Measurements from ENCODE around the gene CAMK1G.

Gene CAMK1G

DNA sequence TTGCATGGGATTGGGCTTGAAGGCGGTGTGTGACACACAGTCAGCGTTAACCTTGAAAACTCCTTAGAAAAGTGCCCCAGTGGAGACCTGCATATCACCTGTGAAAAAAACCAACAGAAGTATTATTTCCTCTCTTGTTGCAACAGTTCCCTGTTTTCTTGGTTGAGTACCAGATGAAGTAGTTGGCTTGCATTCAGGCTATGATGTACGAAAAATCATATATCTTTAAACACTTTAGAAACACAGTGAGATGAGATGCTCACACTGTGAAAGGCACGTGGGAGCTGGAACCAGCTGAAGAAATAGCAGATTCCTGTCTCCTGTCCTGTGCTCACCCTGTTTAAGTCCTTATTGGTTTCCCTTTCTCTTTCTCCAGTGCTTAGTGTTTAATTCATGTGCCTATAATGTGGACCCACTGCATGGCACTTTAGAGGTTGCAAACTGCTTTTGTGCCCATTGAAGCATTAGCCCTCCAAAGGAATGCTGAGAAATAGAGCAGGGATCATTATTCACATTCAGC lies 2.8 kb downstream of the CAMK1G start:
- Histone ChIP-seq H3K27me3 (ENCODE audit: insufficient read depth, low read length) (peaks cover 43% of the 10 kb centered on the region), H3K79me2 (ENCODE audit: control insufficient read depth, insufficient read depth, low read length, unreplicated experiment) (no peaks in the 10 kb centered on the region), H3K4me3 (ENCODE audit: low read depth, low read length) (no peak overlapping the region), H3K36me3 (ENCODE audit: insufficient read depth, low read length) (no peaks in the 10 kb centered on the region), H3K27ac (ENCODE audit: low read depth, low read length) (no peak overlapping the region), H2AFZ (ENCODE audit: low read length, unreplicated experiment) (no peak overlapping the region), H3K4me1 (ENCODE audit: control insufficient read depth, insufficient read depth, low read length, unreplicated experiment) (peaks cover 8% of the 10 kb centered on the region)

DNA sequence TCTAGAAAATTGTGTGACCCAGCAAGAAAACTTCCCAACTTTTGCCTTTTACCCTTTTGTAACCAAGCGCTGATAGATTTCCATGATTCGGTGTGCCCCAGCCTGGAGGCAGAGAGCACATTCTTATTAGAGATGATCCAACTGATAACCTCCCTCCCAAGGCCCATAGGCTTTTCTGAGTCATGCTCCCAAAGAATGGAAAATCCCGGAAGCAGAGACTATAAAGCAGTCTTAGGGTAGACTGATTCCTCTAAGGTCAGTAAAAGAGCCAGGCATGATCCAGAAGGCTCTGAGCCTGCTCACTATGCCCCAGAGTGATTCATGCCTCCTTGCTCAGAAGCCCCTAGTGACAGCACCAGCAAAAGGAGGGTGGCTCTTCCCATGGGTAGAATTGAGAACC lies 4.3 kb downstream of the CAMK1G start:
- Histone ChIP-seq H3K36me3 (ENCODE audit: insufficient read depth, low read length) (no peaks in the 10 kb centered on the region), H3K27ac (ENCODE audit: low read depth, low read length) (no peak overlapping the region), H3K79me2 (ENCODE audit: control insufficient read depth, insufficient read depth, low read length, unreplicated experiment) (no peaks in the 10 kb centered on the region), H3K4me1 (ENCODE audit: control insufficient read depth, insufficient read depth, low read length, unreplicated experiment) (peaks cover 8% of the 10 kb centered on the region), H2AFZ (ENCODE audit: low read length, unreplicated experiment) (no peak overlapping the region), H3K4me3 (ENCODE audit: low read depth, low read length) (no peak overlapping the region), H3K27me3 (ENCODE audit: insufficient read depth, low read length) (peaks cover 37% of the 10 kb centered on the region)

DNA sequence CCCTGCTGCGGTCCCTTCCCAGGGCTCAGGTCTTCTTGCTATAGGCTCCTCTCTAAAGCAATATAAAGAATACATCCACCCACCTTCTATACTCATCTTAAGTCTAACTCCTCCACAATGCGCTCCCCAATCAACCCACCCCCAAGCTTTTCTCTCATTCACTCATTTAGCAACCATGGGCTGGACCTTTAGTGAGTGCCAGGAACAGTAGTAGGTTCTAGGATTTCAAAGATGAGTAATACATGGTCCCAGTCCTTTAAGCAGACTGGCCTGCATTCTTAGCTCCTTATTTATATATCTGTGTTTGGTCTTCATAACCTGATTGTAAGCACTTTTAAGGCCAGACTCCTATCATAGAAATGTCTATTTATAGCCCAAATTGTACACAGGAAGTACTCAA lies 5.9 kb downstream of the CAMK1G start:
- Histone ChIP-seq H3K79me2 (ENCODE audit: control insufficient read depth, insufficient read depth, low read length, unreplicated experiment) (no peaks in the 10 kb centered on the region), H3K27ac (ENCODE audit: low read depth, low read length) (no peak overlapping the region), H3K27me3 (ENCODE audit: insufficient read depth, low read length) (peaks cover 34% of the 10 kb centered on the region), H2AFZ (ENCODE audit: low read length, unreplicated experiment) (no peak overlapping the region), H3K36me3 (ENCODE audit: insufficient read depth, low read length) (no peaks in the 10 kb centered on the region), H3K4me3 (ENCODE audit: low read depth, low read length) (no peak overlapping the region), H3K4me1 (ENCODE audit: control insufficient read depth, insufficient read depth, low read length, unreplicated experiment) (peaks cover 8% of the 10 kb centered on the region)

DNA sequence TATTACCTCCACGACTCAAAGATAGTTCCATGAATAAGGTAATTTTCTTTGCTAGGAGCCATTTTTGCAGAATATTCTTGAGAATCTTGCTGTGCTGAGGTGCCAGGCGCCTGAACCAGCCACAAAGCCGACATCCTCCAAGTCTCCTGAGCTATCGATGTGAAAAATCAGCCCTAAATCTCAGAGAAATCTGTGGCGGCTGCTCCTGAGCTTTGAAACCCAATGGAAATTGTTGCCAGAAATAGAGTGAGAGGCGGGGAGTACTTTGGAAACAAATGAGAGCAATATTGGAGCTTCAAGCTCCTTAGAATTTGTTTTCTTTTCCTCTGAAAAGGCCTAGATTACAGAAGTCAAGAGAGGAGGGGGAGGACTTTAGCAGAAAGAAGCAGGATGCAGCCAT lies 6.3 kb downstream of the CAMK1G start:
- H3K27ac ChIP-seq (ENCODE audit: low read depth, low read length) = no peak overlapping the region
- H3K4me3 ChIP-seq (ENCODE audit: low read depth, low read length) = no peak overlapping the region
- peaks cover 8% of the 10 kb centered on the region for H3K4me1 ChIP-seq (ENCODE audit: control insufficient read depth, insufficient read depth, low read length, unreplicated experiment)
- no peaks in the 10 kb centered on the region for H3K36me3 ChIP-seq (ENCODE audit: insufficient read depth, low read length)
- peaks cover 34% of the 10 kb centered on the region for H3K27me3 ChIP-seq (ENCODE audit: insufficient read depth, low read length)
- no peak overlapping the region for H2AFZ ChIP-seq (ENCODE audit: low read length, unreplicated experiment)
- no peaks in the 10 kb centered on the region for H3K79me2 ChIP-seq (ENCODE audit: control insufficient read depth, insufficient read depth, low read length, unreplicated experiment)

DNA sequence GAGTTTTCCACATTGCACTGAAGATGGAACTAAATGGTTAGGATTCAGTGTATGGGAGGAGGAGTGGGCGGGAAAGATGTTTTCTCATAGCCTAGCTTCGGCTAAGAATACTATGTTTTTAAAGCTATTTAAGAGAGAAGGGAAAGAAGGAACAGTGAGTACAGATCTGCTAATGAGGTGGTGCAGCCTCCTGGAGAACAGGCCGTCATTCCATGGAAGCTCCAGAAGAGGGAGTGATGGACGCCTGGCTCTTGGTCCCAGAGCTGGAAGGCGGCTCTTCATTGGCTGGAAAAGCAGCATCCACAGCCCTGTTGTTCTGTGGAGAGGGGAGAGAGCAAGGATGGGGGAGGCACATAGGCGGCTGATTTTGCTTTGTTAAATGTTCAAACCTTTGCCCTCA lies 6.9 kb downstream of the CAMK1G start:
- no peak overlapping the region for H2AFZ ChIP-seq (ENCODE audit: low read length, unreplicated experiment)
- no peaks in the 10 kb centered on the region for H3K79me2 ChIP-seq (ENCODE audit: control insufficient read depth, insufficient read depth, low read length, unreplicated experiment)
- peaks cover 29% of the 10 kb centered on the region for H3K27me3 ChIP-seq (ENCODE audit: insufficient read depth, low read length)
- no peak overlapping the region for H3K4me3 ChIP-seq (ENCODE audit: low read depth, low read length)
- H3K36me3 ChIP-seq (ENCODE audit: insufficient read depth, low read length) = no peaks in the 10 kb centered on the region
- no peak overlapping the region for H3K27ac ChIP-seq (ENCODE audit: low read depth, low read length)
- H3K4me1 ChIP-seq (ENCODE audit: control insufficient read depth, insufficient read depth, low read length, unreplicated experiment) = peaks cover 5% of the 10 kb centered on the region

DNA sequence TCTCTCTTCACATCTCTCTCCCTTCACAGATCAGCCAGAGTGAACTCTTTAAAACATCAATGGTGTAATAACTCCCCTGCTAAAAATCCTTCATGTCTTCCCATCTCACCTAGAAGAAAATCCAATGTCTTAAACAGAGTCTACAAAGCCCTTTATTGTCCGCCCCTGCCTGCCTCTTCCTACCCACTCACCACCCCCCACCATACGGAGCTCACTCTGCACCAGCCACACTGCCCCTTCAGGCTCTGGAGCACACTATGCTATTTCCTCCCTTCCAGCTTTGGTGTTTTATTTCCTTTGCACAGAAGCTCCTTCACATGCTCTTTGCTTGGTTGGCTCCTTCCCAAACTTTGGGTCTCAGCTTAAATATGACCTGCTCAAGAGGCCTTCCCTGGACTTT lies 10.2 kb downstream of the CAMK1G start:
- Histone ChIP-seq H2AFZ (ENCODE audit: low read length, unreplicated experiment) (no peak overlapping the region), H3K4me3 (ENCODE audit: low read depth, low read length) (no peak overlapping the region), H3K4me1 (ENCODE audit: control insufficient read depth, insufficient read depth, low read length, unreplicated experiment) (peaks cover 4% of the 10 kb centered on the region), H3K36me3 (ENCODE audit: insufficient read depth, low read length) (no peaks in the 10 kb centered on the region), H3K27ac (ENCODE audit: low read depth, low read length) (no peak overlapping the region), H3K79me2 (ENCODE audit: control insufficient read depth, insufficient read depth, low read length, unreplicated experiment) (no peaks in the 10 kb centered on the region), H3K27me3 (ENCODE audit: insufficient read depth, low read length) (peaks cover 40% of the 10 kb centered on the region)

DNA sequence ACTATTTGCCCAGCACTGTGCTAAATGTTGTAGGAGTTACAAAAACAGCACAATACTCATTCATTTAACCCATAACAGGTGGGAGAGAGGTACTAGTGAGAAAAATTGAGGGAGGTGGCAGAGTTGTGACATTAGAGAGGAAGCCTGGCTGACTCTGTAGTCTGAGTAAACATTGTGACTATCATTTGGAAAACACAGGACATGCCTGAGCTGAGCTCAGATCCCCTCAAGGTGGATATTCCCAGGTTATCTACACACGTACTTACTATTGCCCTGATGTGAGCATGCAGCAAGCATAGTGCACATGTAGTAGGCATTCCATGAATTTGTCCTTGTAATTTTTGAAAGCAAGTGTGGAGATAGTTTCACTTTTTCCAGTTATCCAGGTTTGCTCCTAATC lies 10.9 kb downstream of the CAMK1G start:
- peaks cover 3% of the 10 kb centered on the region for H3K4me1 ChIP-seq (ENCODE audit: control insufficient read depth, insufficient read depth, low read length, unreplicated experiment)

DNA sequence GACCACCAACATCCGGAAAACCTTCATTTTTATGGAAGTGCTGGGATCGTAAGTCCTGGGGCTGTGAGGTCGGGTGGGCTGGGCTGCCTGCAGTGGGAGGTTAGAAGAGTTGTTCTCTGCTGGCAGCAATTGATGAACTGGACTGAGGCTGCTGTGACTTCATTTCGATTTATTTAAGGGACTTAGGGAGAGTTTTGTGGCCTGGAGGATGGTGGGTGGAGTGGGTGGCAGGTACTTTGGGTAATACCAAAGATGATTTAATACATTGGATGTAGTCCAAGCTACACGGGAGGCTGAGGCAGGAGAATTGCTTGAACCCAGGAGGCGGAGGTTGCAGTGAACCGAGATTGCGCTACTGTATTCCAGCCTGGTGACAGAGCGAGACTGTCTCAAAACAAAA lies 11.5 kb downstream of the CAMK1G start:
- no peak overlapping the region for H2AFZ ChIP-seq (ENCODE audit: low read length, unreplicated experiment)
- no peaks in the 10 kb centered on the region for H3K4me1 ChIP-seq (ENCODE audit: control insufficient read depth, insufficient read depth, low read length, unreplicated experiment)
- H3K4me3 ChIP-seq (ENCODE audit: low read depth, low read length) = no peak overlapping the region
- peaks cover 50% of the 10 kb centered on the region for H3K27me3 ChIP-seq (ENCODE audit: insufficient read depth, low read length)
- H3K79me2 ChIP-seq (ENCODE audit: control insufficient read depth, insufficient read depth, low read length, unreplicated experiment) = no peaks in the 10 kb centered on the region
- H3K27ac ChIP-seq (ENCODE audit: low read depth, low read length) = no peak overlapping the region
- no peaks in the 10 kb centered on the region for H3K36me3 ChIP-seq (ENCODE audit: insufficient read depth, low read length)

More for the DNA sequence above, 10.9 kb downstream of the CAMK1G start:
- Histone ChIP-seq H3K36me3 (ENCODE audit: insufficient read depth, low read length) (no peaks in the 10 kb centered on the region), H2AFZ (ENCODE audit: low read length, unreplicated experiment) (no peak overlapping the region), H3K27me3 (ENCODE audit: insufficient read depth, low read length) (peaks cover 45% of the 10 kb centered on the region), H3K79me2 (ENCODE audit: control insufficient read depth, insufficient read depth, low read length, unreplicated experiment) (no peaks in the 10 kb centered on the region), H3K4me3 (ENCODE audit: low read depth, low read length) (no peak overlapping the region), H3K27ac (ENCODE audit: low read depth, low read length) (no peak overlapping the region)

DNA sequence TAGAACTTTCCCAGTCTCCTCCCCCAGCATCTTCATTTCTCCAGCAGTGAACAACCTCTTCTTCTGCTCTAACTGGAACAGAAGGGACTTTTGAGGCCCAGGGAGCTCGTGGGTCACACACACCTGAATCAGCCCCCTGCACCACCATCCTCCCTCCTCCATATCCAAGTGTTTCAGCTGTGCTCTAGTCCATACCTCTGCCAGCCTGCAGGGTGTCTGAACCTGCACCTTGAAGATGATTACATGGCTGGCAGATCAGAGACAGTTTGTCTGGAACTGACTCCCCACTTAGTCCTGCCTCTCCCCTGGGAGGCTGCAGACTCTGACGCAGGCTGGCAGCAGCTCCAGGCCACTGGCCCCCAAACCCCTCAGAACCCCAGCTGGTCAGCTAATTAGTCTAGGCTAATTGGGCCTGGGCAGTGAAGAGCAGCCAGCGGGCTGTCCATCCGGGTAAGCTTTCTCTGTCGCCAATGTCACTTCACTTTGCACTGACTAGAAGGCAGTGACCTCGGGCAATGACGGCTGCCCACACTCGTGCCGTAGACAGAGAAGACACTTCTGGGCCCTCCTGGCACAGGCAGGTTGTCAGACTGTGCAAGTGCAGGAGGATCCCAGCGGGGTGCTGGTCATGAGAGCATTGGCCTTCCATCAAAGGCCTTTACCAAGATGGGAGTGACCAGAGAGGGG lies 12.2 kb downstream of the CAMK1G start:
- Histone ChIP-seq H3K27ac (ENCODE audit: low read depth, low read length) (no peak overlapping the region), H3K36me3 (ENCODE audit: insufficient read depth, low read length) (no peaks in the 10 kb centered on the region), H3K4me1 (ENCODE audit: control insufficient read depth, insufficient read depth, low read length, unreplicated experiment) (peaks cover 5% of the 10 kb centered on the region), H2AFZ (ENCODE audit: low read length, unreplicated experiment) (no peak overlapping the region), H3K4me3 (ENCODE audit: low read depth, low read length) (no peak overlapping the region), H3K79me2 (ENCODE audit: control insufficient read depth, insufficient read depth, low read length, unreplicated experiment) (no peaks in the 10 kb centered on the region), H3K27me3 (ENCODE audit: insufficient read depth, low read length) (peaks cover 50% of the 10 kb centered on the region)

DNA sequence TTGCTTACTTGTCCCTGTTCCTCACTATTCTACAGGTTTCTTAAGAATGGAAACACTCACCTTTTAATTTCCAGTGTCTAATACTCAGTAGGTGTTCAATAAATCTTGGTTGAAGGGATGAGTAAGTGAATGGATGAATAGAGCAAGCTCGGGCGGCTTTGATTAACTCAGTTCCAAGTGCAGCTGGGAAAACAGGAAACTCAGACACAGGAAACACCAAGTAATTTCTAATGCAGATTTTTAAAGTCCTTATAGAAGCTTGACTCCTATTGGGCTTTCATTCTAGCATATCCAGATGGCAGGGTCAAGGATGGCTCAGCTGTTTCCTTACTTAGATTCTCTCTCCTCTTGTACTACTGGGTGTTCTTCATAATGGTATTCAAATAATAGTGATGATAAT lies 14.0 kb downstream of the CAMK1G start:
- H2AFZ ChIP-seq (ENCODE audit: low read length, unreplicated experiment) = no peak overlapping the region
- H3K36me3 ChIP-seq (ENCODE audit: insufficient read depth, low read length) = no peaks in the 10 kb centered on the region
- H3K4me1 ChIP-seq (ENCODE audit: control insufficient read depth, insufficient read depth, low read length, unreplicated experiment) = peaks cover 16% of the 10 kb centered on the region
- H3K4me3 ChIP-seq (ENCODE audit: low read depth, low read length) = no peak overlapping the region
- H3K27ac ChIP-seq (ENCODE audit: low read depth, low read length) = no peak overlapping the region
- H3K79me2 ChIP-seq (ENCODE audit: control insufficient read depth, insufficient read depth, low read length, unreplicated experiment) = no peaks in the 10 kb centered on the region
- peaks cover 50% of the 10 kb centered on the region for H3K27me3 ChIP-seq (ENCODE audit: insufficient read depth, low read length)

DNA sequence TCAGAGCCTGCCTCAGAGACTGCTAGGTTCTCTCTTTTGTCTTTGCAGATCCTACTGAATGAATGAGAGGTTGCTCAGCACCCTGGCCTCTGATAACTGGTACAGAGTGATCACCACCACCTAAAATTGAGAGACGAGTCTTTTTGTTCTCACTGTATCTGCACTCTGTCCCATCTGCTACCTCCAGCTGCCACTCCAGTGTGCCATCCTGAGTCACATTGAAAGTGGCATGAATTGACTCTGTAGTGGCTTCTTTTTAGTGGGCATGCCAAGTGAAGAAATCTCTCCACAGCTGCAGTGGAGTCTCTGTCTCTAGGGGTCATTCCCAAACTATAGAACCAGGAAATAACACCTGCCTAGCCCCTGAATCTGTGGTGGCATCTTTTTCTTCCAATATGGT lies 14.7 kb downstream of the CAMK1G start:
- H3K4me1 ChIP-seq (ENCODE audit: control insufficient read depth, insufficient read depth, low read length, unreplicated experiment) = peaks cover 16% of the 10 kb centered on the region
- H3K4me3 ChIP-seq (ENCODE audit: low read depth, low read length) = no peak overlapping the region
- H2AFZ ChIP-seq (ENCODE audit: low read length, unreplicated experiment) = no peak overlapping the region
- H3K36me3 ChIP-seq (ENCODE audit: insufficient read depth, low read length) = no peaks in the 10 kb centered on the region
- H3K27me3 ChIP-seq (ENCODE audit: insufficient read depth, low read length) = peaks cover 46% of the 10 kb centered on the region
- no peaks in the 10 kb centered on the region for H3K79me2 ChIP-seq (ENCODE audit: control insufficient read depth, insufficient read depth, low read length, unreplicated experiment)
- no peak overlapping the region for H3K27ac ChIP-seq (ENCODE audit: low read depth, low read length)
